GM12865 (cell line): ENCODE data around the gene SYCE3.

Source experiments
- DNase-seq: peaks from one replicate; pipeline ENCODE4 v3.0.0; 2010; ENCODE audit warnings: low read depth
- H3K4me3 ChIP-seq: 2 replicates; pipeline ENCODE4 v1.5.1; 2011; ENCODE audit warnings: mild to moderate bottlenecking, low read depth, low read length, control low read depth
- CTCF ChIP-seq: IDR thresholded peaks from 2 replicates; pipeline ENCODE4 v1.5.1; 2011; ENCODE audit warnings: low read length, control low read depth, low read depth, inconsistent platforms; ENCODE audit not compliant: insufficient read depth; ENCODE audit errors: missing control alignments

Gene SYCE3

GRCh38 chr22:50530580-50530876 is 32.2 kb downstream of the SYCE3 start:
- DNase-seq = no peak
- H3K4me3 ChIP-seq = peak overlapping the region; percentile 100
- no peak for TF ChIP-seq CTCF

- peak; percentile 93 for DNase-seq
- peak within 1 kb of the TSS; percentile 100 for H3K4me3 ChIP-seq
- no peak for TF ChIP-seq CTCF
These were observed 32.7 kb downstream of the SYCE3 start, which contains the start of gene TYMP for GRCh38 chr22:50529897-50530579. Gene TYMP (minus strand): TSS chr22:50530012. CDS start chr22:50529709, 303 bp downstream.

GRCh38 chr22:50529416-50529896 is 33.3 kb downstream of the SYCE3 start:
- peak overlapping the region; percentile 100 for H3K4me3 ChIP-seq
- DNase-seq = no peak

GRCh38 chr22:50528682-50529415 is 33.9 kb downstream of the SYCE3 start:
- H3K4me3 ChIP-seq = peak overlapping the region; percentile 100
- peak; percentile 44 for DNase-seq
- no peak for TF ChIP-seq CTCF

More at GRCh38 chr22:50529416-50529896, 33.3 kb downstream of the SYCE3 start:
- TF ChIP-seq CTCF = no peak

GRCh38 chr22:50527921-50528681 is 34.6 kb downstream of the SYCE3 start:
- peak overlapping the region; percentile 100 for H3K4me3 ChIP-seq
- no peak for TF ChIP-seq CTCF
- no peak for DNase-seq

- no peak for TF ChIP-seq CTCF
- H3K4me3 ChIP-seq = peak overlapping the region; percentile 68
- DNase-seq = peak; percentile 92
These were observed 35.6 kb downstream of the SYCE3 start for GRCh38 chr22:50526834-50527801.
